ENCODE data around the gene SPATS2. TPM values are rescaled to one million over a fixed set of nuclear protein-coding genes. Genes with fewer than 3 reads are reported as not detected.
A peak's percentile ranks its signal among the peaks of the same experiment; 100 is the strongest.
"Not testable (repeated sequence)": the region's sequence is repeated elsewhere in the genome, so short reads cannot be mapped to it uniquely, and the experiment has no call there.

The SPATS2 gene
- polyA plus RNA-seq, 2 donors: 4.8 to 5.3 TPM

- Histone ChIP-seq H3K9me3 (ENCODE audit: control insufficient read depth in 2 of 2, insufficient read depth in 1 of 2, low read depth in 1 of 2, low read length in 1 of 2) (no peaks in the 10 kb centered on the region), H3K27me3 (ENCODE audit: control insufficient read depth in 1 of 2, insufficient read depth in 2 of 2, low read length in 2 of 2) (no peaks in the 10 kb centered on the region), H3K4me1 (ENCODE audit: control insufficient read depth in 2 of 2, insufficient read depth in 2 of 2, low read length in 1 of 2) (peaks cover 0 to 2% of the 10 kb centered on the region in 2 donors), H3K4me3 (ENCODE audit: low read depth in 1 of 2, low read length in 2 of 2) (no peak overlapping the region), H3K36me3 (ENCODE audit: control insufficient read depth in 2 of 2, insufficient read depth in 2 of 2, low read length in 1 of 2) (no peaks in the 10 kb centered on the region), H3K27ac (ENCODE audit: low read depth in 2 of 2, low read length in 1 of 2) (no peak overlapping the region)
- WGBS, 2 donors: 93 to 95% methylated on average over 7 of the region's 7 CpGs
These were observed 37.1 kb upstream of the SPATS2 start for GRCh38 chr12:49330032-49330619.

GRCh38 chr12:49330631-49331379, 36.5 kb upstream of the SPATS2 start:
- H3K36me3 ChIP-seq (ENCODE audit: control insufficient read depth in 2 of 2, insufficient read depth in 2 of 2, low read length in 1 of 2): no peaks in the 10 kb centered on the region
- no peaks in the 10 kb centered on the region for H3K27me3 ChIP-seq (ENCODE audit: control insufficient read depth in 1 of 2, insufficient read depth in 2 of 2, low read length in 2 of 2)
- H3K27ac ChIP-seq (ENCODE audit: low read depth in 2 of 2, low read length in 1 of 2): no peak overlapping the region
- no peak overlapping the region for H3K4me3 ChIP-seq (ENCODE audit: low read depth in 1 of 2, low read length in 2 of 2)
- WGBS, 2 donors: 68 to 71% methylated on average over 14 of the region's 14 CpGs
- peaks cover 0 to 2% of the 10 kb centered on the region in 2 donors for H3K4me1 ChIP-seq (ENCODE audit: control insufficient read depth in 2 of 2, insufficient read depth in 2 of 2, low read length in 1 of 2)
- no peaks in the 10 kb centered on the region for H3K9me3 ChIP-seq (ENCODE audit: control insufficient read depth in 2 of 2, insufficient read depth in 1 of 2, low read depth in 1 of 2, low read length in 1 of 2)

DNA sequence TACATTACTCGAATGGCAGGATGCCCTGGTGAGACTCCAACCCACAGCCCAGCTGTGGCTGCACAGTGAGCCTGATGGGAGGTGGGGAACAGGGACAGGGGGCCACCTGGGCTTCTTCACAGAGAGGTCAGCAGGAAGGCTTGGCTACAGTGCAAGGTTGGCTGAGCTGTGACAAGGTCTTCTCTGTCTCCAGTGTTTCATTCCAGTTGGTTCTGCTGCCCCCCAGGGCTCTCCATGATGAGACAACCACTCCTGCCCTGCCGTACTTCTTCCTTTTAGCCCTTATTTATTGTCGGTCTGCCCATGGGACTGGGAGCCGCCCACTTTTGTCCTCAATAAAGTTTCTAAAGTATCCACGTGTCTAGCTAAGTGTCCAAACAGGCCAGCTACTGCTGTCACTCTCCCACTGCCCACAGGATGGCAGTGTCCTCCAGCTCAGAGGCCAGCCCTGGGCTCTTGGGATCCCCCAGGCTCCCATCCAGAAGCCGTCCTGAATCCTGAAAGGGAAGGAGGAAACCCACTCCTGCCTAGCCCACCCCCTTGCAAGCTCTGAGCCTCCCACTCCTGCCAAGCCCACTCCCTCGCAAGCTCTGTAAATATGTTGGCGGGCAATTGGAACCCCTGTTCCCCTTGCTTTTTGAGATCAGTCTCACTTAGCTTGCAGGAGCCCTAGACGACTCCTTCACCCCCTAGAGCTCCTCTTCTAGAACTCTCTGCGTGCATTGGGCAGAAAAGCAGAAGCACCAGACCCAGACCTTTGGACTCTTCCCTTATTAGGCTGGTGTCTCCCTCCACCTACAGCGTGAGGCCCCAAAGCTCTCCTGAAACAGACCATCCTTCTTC, 35.7 kb upstream of the SPATS2 start:
- Histone ChIP-seq H3K36me3 (ENCODE audit: control insufficient read depth in 2 of 2, insufficient read depth in 2 of 2, low read length in 1 of 2) (no peaks in the 10 kb centered on the region), H3K27ac (ENCODE audit: low read depth in 2 of 2, low read length in 1 of 2) (no peak overlapping the region), H3K27me3 (ENCODE audit: control insufficient read depth in 1 of 2, insufficient read depth in 2 of 2, low read length in 2 of 2) (peaks cover 0 to 7% of the 10 kb centered on the region in 2 donors), H3K9me3 (ENCODE audit: control insufficient read depth in 2 of 2, insufficient read depth in 1 of 2, low read depth in 1 of 2, low read length in 1 of 2) (no peaks in the 10 kb centered on the region), H3K4me3 (ENCODE audit: low read depth in 1 of 2, low read length in 2 of 2) (no peak overlapping the region), H3K4me1 (ENCODE audit: control insufficient read depth in 2 of 2, insufficient read depth in 2 of 2, low read length in 1 of 2) (peaks cover 0 to 2% of the 10 kb centered on the region in 2 donors)
- WGBS, 2 donors: 47 to 55% methylated on average over 11 of the region's 11 CpGs

DNA sequence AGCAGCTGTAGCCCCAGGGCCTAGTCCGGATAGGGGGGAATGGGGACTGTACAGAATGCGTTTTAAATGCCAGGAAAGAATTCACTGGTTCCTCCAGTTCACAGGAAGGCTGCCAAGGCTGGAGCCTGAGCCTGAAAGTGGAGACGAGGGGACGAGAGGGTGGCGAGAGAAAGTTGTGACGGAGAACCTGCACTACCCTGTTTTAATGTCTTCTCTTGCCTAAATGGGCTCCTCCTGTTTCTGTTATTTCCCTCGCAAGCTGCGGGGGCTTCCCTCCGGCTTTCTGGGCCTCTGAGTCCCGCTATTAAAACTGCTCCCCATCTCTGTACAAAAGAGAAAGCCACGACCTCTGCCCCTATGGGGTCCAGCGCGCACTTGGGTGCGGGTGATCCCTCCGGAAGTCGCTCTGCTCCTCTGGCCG, 34.8 kb upstream of the SPATS2 start:
- 64 to 73% methylated on average over 17 of the region's 17 CpGs for WGBS, 2 donors
- H3K4me3 ChIP-seq (ENCODE audit: low read depth in 1 of 2, low read length in 2 of 2): no peak overlapping the region
- H3K27me3 ChIP-seq (ENCODE audit: control insufficient read depth in 1 of 2, insufficient read depth in 2 of 2, low read length in 2 of 2): peaks cover 0 to 9% of the 10 kb centered on the region in 2 donors

DNA sequence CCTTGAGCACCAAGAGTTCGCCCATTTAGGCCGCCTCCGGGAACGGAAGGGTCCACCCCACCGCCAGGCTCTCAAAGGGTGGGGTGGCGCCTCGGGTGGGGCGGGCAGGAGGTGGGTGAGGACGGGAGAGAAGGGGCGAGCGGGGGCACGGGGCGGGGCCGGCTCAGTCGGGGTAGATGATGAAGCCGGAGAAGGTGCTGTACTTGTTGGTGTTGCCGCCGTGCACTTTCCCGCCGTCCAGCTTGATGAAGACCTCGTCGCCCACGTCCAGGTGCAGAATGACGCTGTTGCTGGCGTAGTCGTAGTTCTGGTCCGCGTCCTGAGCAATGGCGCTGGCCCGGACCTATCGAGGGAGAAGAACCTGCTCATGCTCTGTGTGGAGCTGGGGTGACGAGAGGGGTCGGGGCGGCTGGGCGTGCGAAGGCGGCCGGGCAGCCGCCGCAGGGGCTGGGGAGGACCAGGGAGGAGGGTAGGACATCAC, 34.3 kb upstream of the SPATS2 start:
- peak overlapping the region; percentile 17 to 18 for H3K4me3 ChIP-seq (ENCODE audit: low read depth in 1 of 2, low read length in 2 of 2)
- no peak overlapping the region for H3K27ac ChIP-seq (ENCODE audit: low read depth in 2 of 2, low read length in 1 of 2)
- 22 to 40% methylated on average over 30 to 40 of the region's 40 CpGs for WGBS, 2 donors
- peaks cover 0 to 9% of the 10 kb centered on the region in 2 donors for H3K27me3 ChIP-seq (ENCODE audit: control insufficient read depth in 1 of 2, insufficient read depth in 2 of 2, low read length in 2 of 2)
- H3K9me3 ChIP-seq (ENCODE audit: control insufficient read depth in 2 of 2, insufficient read depth in 1 of 2, low read depth in 1 of 2, low read length in 1 of 2): no peaks in the 10 kb centered on the region
- peaks cover 0 to 2% of the 10 kb centered on the region in 2 donors for H3K4me1 ChIP-seq (ENCODE audit: control insufficient read depth in 2 of 2, insufficient read depth in 2 of 2, low read length in 1 of 2)
- no peaks in the 10 kb centered on the region for H3K36me3 ChIP-seq (ENCODE audit: control insufficient read depth in 2 of 2, insufficient read depth in 2 of 2, low read length in 1 of 2)

More for the DNA sequence above, 34.8 kb upstream of the SPATS2 start:
- H3K27ac ChIP-seq (ENCODE audit: low read depth in 2 of 2, low read length in 1 of 2): no peak overlapping the region
- peaks cover 0 to 2% of the 10 kb centered on the region in 2 donors for H3K4me1 ChIP-seq (ENCODE audit: control insufficient read depth in 2 of 2, insufficient read depth in 2 of 2, low read length in 1 of 2)
- H3K9me3 ChIP-seq (ENCODE audit: control insufficient read depth in 2 of 2, insufficient read depth in 1 of 2, low read depth in 1 of 2, low read length in 1 of 2): no peaks in the 10 kb centered on the region
- no peaks in the 10 kb centered on the region for H3K36me3 ChIP-seq (ENCODE audit: control insufficient read depth in 2 of 2, insufficient read depth in 2 of 2, low read length in 1 of 2)

DNA sequence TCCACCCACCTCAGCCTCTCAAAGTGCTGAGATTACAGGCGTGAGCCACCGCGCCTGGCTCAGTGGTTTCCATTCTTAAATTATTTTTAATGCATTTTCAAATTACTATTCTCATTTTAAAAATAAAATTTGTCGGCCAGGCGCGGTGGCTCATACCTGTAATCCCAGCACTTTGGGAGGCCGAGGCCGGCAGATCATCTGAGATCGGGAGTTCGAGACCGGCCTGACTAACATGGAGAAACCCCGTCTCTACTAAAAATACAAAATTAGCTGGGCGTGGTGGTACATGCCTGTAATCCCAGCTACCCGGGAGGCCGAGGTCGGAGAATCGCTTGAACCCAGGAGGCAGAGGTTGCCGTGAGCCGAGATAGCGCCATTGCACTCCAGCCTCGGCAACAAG, 33.5 kb upstream of the SPATS2 start:
- H3K9me3 ChIP-seq (ENCODE audit: control insufficient read depth in 2 of 2, insufficient read depth in 1 of 2, low read depth in 1 of 2, low read length in 1 of 2); H3K27ac ChIP-seq (ENCODE audit: low read depth in 2 of 2, low read length in 1 of 2); H3K36me3 ChIP-seq (ENCODE audit: control insufficient read depth in 2 of 2, insufficient read depth in 2 of 2, low read length in 1 of 2); H3K27me3 ChIP-seq (ENCODE audit: control insufficient read depth in 1 of 2, insufficient read depth in 2 of 2, low read length in 2 of 2); H3K4me1 ChIP-seq (ENCODE audit: control insufficient read depth in 2 of 2, insufficient read depth in 2 of 2, low read length in 1 of 2); H3K4me3 ChIP-seq (ENCODE audit: low read depth in 1 of 2, low read length in 2 of 2): not testable (repeated sequence)
- WGBS, 2 donors: 55 to 59% methylated on average over 21 of the region's 21 CpGs

GRCh38 chr12:49334226-49334625, 33.0 kb upstream of the SPATS2 start:
- Histone ChIP-seq H3K27me3 (ENCODE audit: control insufficient read depth in 1 of 2, insufficient read depth in 2 of 2, low read length in 2 of 2) (peaks cover 0 to 9% of the 10 kb centered on the region in 2 donors), H3K4me1 (ENCODE audit: control insufficient read depth in 2 of 2, insufficient read depth in 2 of 2, low read length in 1 of 2) (peaks cover 0 to 2% of the 10 kb centered on the region in 2 donors), H3K4me3 (ENCODE audit: low read depth in 1 of 2, low read length in 2 of 2) (no peak overlapping the region), H3K9me3 (ENCODE audit: control insufficient read depth in 2 of 2, insufficient read depth in 1 of 2, low read depth in 1 of 2, low read length in 1 of 2) (no peaks in the 10 kb centered on the region), H3K36me3 (ENCODE audit: control insufficient read depth in 2 of 2, insufficient read depth in 2 of 2, low read length in 1 of 2) (no peaks in the 10 kb centered on the region), H3K27ac (ENCODE audit: low read depth in 2 of 2, low read length in 1 of 2) (no peak overlapping the region)
- 58 to 65% methylated on average over 19 of the region's 19 CpGs for WGBS, 2 donors

- WGBS, 2 donors: 70% methylated on average over 12 of the region's 12 CpGs
- Histone ChIP-seq H3K27ac (ENCODE audit: low read depth in 2 of 2, low read length in 1 of 2) (no peak overlapping the region), H3K9me3 (ENCODE audit: control insufficient read depth in 2 of 2, insufficient read depth in 1 of 2, low read depth in 1 of 2, low read length in 1 of 2) (no peaks in the 10 kb centered on the region), H3K27me3 (ENCODE audit: control insufficient read depth in 1 of 2, insufficient read depth in 2 of 2, low read length in 2 of 2) (peaks cover 0 to 9% of the 10 kb centered on the region in 2 donors), H3K4me3 (ENCODE audit: low read depth in 1 of 2, low read length in 2 of 2) (no peak overlapping the region), H3K4me1 (ENCODE audit: control insufficient read depth in 2 of 2, insufficient read depth in 2 of 2, low read length in 1 of 2) (peaks cover 0 to 2% of the 10 kb centered on the region in 2 donors), H3K36me3 (ENCODE audit: control insufficient read depth in 2 of 2, insufficient read depth in 2 of 2, low read length in 1 of 2) (no peaks in the 10 kb centered on the region)
These were observed 32.6 kb upstream of the SPATS2 start for GRCh38 chr12:49334681-49335080.

- H3K4me1 ChIP-seq (ENCODE audit: control insufficient read depth in 2 of 2, insufficient read depth in 2 of 2, low read length in 1 of 2): peaks cover 0 to 2% of the 10 kb centered on the region in 2 donors
- H3K27me3 ChIP-seq (ENCODE audit: control insufficient read depth in 1 of 2, insufficient read depth in 2 of 2, low read length in 2 of 2): peaks cover 0 to 9% of the 10 kb centered on the region in 2 donors
- no peak overlapping the region for H3K27ac ChIP-seq (ENCODE audit: low read depth in 2 of 2, low read length in 1 of 2)
- H3K4me3 ChIP-seq (ENCODE audit: low read depth in 1 of 2, low read length in 2 of 2): no peak overlapping the region
- 68 to 69% methylated on average over 16 of the region's 16 CpGs for WGBS, 2 donors
- H3K9me3 ChIP-seq (ENCODE audit: control insufficient read depth in 2 of 2, insufficient read depth in 1 of 2, low read depth in 1 of 2, low read length in 1 of 2): no peaks in the 10 kb centered on the region
- no peaks in the 10 kb centered on the region for H3K36me3 ChIP-seq (ENCODE audit: control insufficient read depth in 2 of 2, insufficient read depth in 2 of 2, low read length in 1 of 2)
These were observed 31.9 kb upstream of the SPATS2 start for GRCh38 chr12:49335118-49335954.
